Middle frontal gyrus (tissue), 1 donor: ENCODE measurements around the gene PSEN1.

ENCODE experiments used
- DNase-seq: peaks from one replicate; pipeline ENCODE4 v3.0.0-alpha.2; 2015; ENCODE audit warnings: low spot score; ENCODE audit errors: extremely low spot score

The PSEN1 gene

GRCh38 chr14:73272393-73272792, 136.1 kb downstream of the PSEN1 start:
- DNase-seq = no peak
